SK-N-SH (cell line): Measurements from ENCODE around the gene SYNPO2. TPM values are rescaled to one million over a fixed set of nuclear protein-coding genes. Genes with fewer than 3 reads are reported as not detected.

Experiments
- CTCF ChIA-PET: fragments of 300-600, 350-600 bp; formaldehyde crosslinking; extraction: SDS; loops from one replicate; lab custom pipeline; 2021; lab: Yijun Ruan, JAX
- POLR2A ChIA-PET: fragments of 350-600 bp; sonication (Branson Sonifier 250); formaldehyde crosslinking; extraction: SDS; loops from one replicate; lab custom pipeline; 2020; ENCODE audit warnings: antibody characterized with exemption, inconsistent platforms; lab: Yijun Ruan, JAX
- DNase-seq: peaks from one replicate; pipeline ENCODE4 v3.0.0; 2012
- H2AFZ ChIP-seq: fragments of 200-600 bp; sonication (generic); 2 replicates; pipeline ENCODE4 v1.8.1; 2016; ENCODE audit warnings: antibody characterized with exemption, mild to moderate bottlenecking, low read depth
- H3F3A ChIP-seq: fragments of 200-600 bp; sonication (generic); replicated peaks from 2 replicates; pipeline ENCODE3; 2016; ENCODE audit warnings: antibody characterized with exemption, mild to moderate bottlenecking; ENCODE audit not compliant: insufficient read depth
- H3K27ac ChIP-seq, 2 experiments: fragments of 200-500 bp in 1 of 2; fragments of 200-600 bp in 1 of 2; sonication (Bioruptor generic) in 1 of 2; sonication (generic), shearing (Covaris generic) in 1 of 2; 2 replicates each; pipeline versions ENCODE4 v1.5.1 to v1.6.1; 2014 to 2016; ENCODE audit warnings: low read depth in 2 of 2, inconsistent platforms in 1 of 2, low read length in 1 of 2, mild to moderate bottlenecking in 1 of 2, mixed read lengths in 1 of 2
- H3K27me3 ChIP-seq: fragments of 200-600 bp; sonication (generic), shearing (Covaris generic); 2 replicates; pipeline ENCODE4 v1.6.1; 2016; ENCODE audit warnings: mixed run types; ENCODE audit not compliant: insufficient read depth
- H3K36me3 ChIP-seq, 2 experiments: fragments of 200-500 bp in 1 of 2; fragments of 200-600 bp in 1 of 2; sonication (Bioruptor generic) in 1 of 2; sonication (generic) in 1 of 2; replicated peaks in 1 of 2; 2 replicates each; pipeline versions ENCODE3 to v1.5.1; 2014 to 2016; ENCODE audit warnings: low read length in 1 of 2, mild to moderate bottlenecking in 1 of 2; ENCODE audit not compliant: insufficient read depth in 2 of 2, control insufficient read depth in 1 of 2
- H3K4me1 ChIP-seq, 2 experiments: fragments of 200-500 bp in 1 of 2; fragments of 200-600 bp in 1 of 2; sonication (Bioruptor generic) in 1 of 2; sonication (generic), shearing (Covaris generic) in 1 of 2; 2 replicates each; pipeline versions ENCODE4 v1.5.1 to v1.6.1; 2014 to 2016; ENCODE audit warnings: low read depth in 1 of 2, low read length in 1 of 2, mixed run types in 1 of 2; ENCODE audit not compliant: insufficient read depth in 2 of 2, control insufficient read depth in 1 of 2
- H3K4me2 ChIP-seq: fragments of 200-600 bp; sonication (generic), shearing (Covaris generic); 2 replicates; pipeline ENCODE4 v1.6.1; 2017; ENCODE audit warnings: mixed run types
- H3K4me3 ChIP-seq, 2 experiments: fragments of 200-500 bp in 1 of 2; fragments of 200-600 bp in 1 of 2; sonication (Bioruptor generic) in 1 of 2; sonication (generic), shearing (Covaris generic) in 1 of 2; 2 replicates each; pipeline versions ENCODE4 v1.5.1 to v1.8.1; 2014 to 2016; ENCODE audit warnings: low read depth in 2 of 2, inconsistent platforms in 1 of 2, low read length in 1 of 2, mild to moderate bottlenecking in 1 of 2, mixed read lengths in 1 of 2, moderate library complexity in 1 of 2
- H3K79me2 ChIP-seq: fragments of 200-600 bp; sonication (generic); 2 replicates; pipeline ENCODE4 v1.8.1; 2017; ENCODE audit warnings: mild to moderate bottlenecking; ENCODE audit not compliant: insufficient read depth
- H3K9ac ChIP-seq: fragments of 200-600 bp; sonication (generic); 2 replicates; pipeline ENCODE4 v1.6.1; 2017; ENCODE audit warnings: mixed run types
- H3K9me2 ChIP-seq: fragments of 200-600 bp; sonication (generic); 2 replicates; pipeline ENCODE4 v1.6.1; 2017; ENCODE audit warnings: mixed run types
- H3K9me3 ChIP-seq: fragments of 200-600 bp; sonication (generic); 2 replicates; pipeline ENCODE4 v1.6.1; 2017; ENCODE audit warnings: mixed run types, mild to moderate bottlenecking, moderate library complexity
- H4K20me1 ChIP-seq: fragments of 200-600 bp; sonication (generic); 2 replicates; pipeline ENCODE4 v1.6.1; 2017; ENCODE audit warnings: mild to moderate bottlenecking, mixed run types; ENCODE audit not compliant: insufficient read depth
- CHD2 ChIP-seq: fragments of 150-350 bp; IDR thresholded peaks from 2 replicates; pipeline ENCODE4 v1.6.1; 2018; ENCODE audit warnings: low read length; ENCODE audit not compliant: partially characterized antibody
- CTCF ChIP-seq: fragments of 200-600 bp; sonication (generic); IDR thresholded peaks from 2 replicates; pipeline ENCODE4 v1.6.1; 2017; ENCODE audit warnings: antibody characterized with exemption, mild to moderate bottlenecking, moderate library complexity
- ELF1 ChIP-seq: IDR thresholded peaks from 2 replicates; pipeline ENCODE4 v1.4.0; 2012
- EP300 ChIP-seq, 2 experiments: IDR thresholded peaks; 2 replicates each; pipeline versions ENCODE4 v1.4.0 to v1.6.1; 2012; ENCODE audit warnings: borderline replicate concordance in 1 of 2, low read depth in 1 of 2, low read length in 1 of 2
- EZH2phosphoT487 ChIP-seq: fragments of 200-600 bp; sonication (generic); IDR thresholded peaks from 2 replicates; pipeline ENCODE4 v1.6.1; 2017; ENCODE audit warnings: low read depth, mixed run types, mild to moderate bottlenecking, antibody characterized with exemption, moderate library complexity, borderline replicate concordance
- FOSL2 ChIP-seq: IDR thresholded peaks from 2 replicates; pipeline ENCODE4 v1.4.0; 2012; ENCODE audit warnings: low read depth, mild to moderate bottlenecking, moderate library complexity, borderline replicate concordance
- FOXJ3 ChIP-seq: sonication (generic); formaldehyde crosslinking; IDR thresholded peaks from 2 replicates; pipeline ENCODE4 v1.5.1; 2020; ENCODE audit warnings: mild to moderate bottlenecking, missing genetic modification reagents
- FOXM1 ChIP-seq: IDR thresholded peaks from 2 replicates; pipeline ENCODE4 v1.4.0; 2012; ENCODE audit warnings: low read depth, mild to moderate bottlenecking
- GABPA ChIP-seq: IDR thresholded peaks from 2 replicates; pipeline ENCODE4 v1.4.0; 2012; ENCODE audit warnings: low read depth, mild to moderate bottlenecking
- GATA2 ChIP-seq: sonication (generic); formaldehyde crosslinking; IDR thresholded peaks from 2 replicates; pipeline ENCODE4 v1.5.0; 2020; ENCODE audit warnings: mild to moderate bottlenecking, missing genetic modification reagents
- IRF3 ChIP-seq: fragments of 150-350 bp; IDR thresholded peaks from 2 replicates; pipeline ENCODE4 v1.6.1; 2016; ENCODE audit warnings: mild to moderate bottlenecking, low read depth, low read length
- JUND ChIP-seq: IDR thresholded peaks from 2 replicates; pipeline ENCODE4 v1.4.0; 2012
- NFIC ChIP-seq: IDR thresholded peaks from 2 replicates; pipeline ENCODE4 v1.4.0; 2012; ENCODE audit warnings: borderline replicate concordance
- POLR2AphosphoS5 ChIP-seq: IDR thresholded peaks from 2 replicates; pipeline ENCODE4 v1.6.1; 2012; ENCODE audit warnings: low read depth, low read length
- RAD21 ChIP-seq: IDR thresholded peaks from 2 replicates; pipeline ENCODE4 v1.6.1; 2012; ENCODE audit warnings: mild to moderate bottlenecking, low read length
- RCOR1 ChIP-seq: fragments of 150-350 bp; IDR thresholded peaks from 2 replicates; pipeline ENCODE4 v1.6.1; 2017; ENCODE audit warnings: antibody characterized with exemption, low read length
- RFX5 ChIP-seq: IDR thresholded peaks from 2 replicates; pipeline ENCODE4 v1.6.1; 2012; ENCODE audit warnings: mild to moderate bottlenecking, improper control_type of control experiment, low read length
- SIN3A ChIP-seq: IDR thresholded peaks from 2 replicates; pipeline ENCODE4 v1.6.1; 2012; ENCODE audit warnings: low read depth, mild to moderate bottlenecking, low read length, moderate library complexity, borderline replicate concordance
- SMC3 ChIP-seq: IDR thresholded peaks from 2 replicates; pipeline ENCODE4 v1.6.1; 2012; ENCODE audit warnings: low read depth, low read length, improper control_type of control experiment
- TCF12 ChIP-seq: IDR thresholded peaks from 2 replicates; pipeline ENCODE4 v1.4.0; 2012
- TEAD4 ChIP-seq: IDR thresholded peaks from 2 replicates; pipeline ENCODE4 v1.4.0; 2012; ENCODE audit warnings: mild to moderate bottlenecking, borderline replicate concordance; ENCODE audit not compliant: insufficient read depth
- YY1 ChIP-seq: IDR thresholded peaks from 2 replicates; pipeline ENCODE4 v1.4.0; 2012; ENCODE audit warnings: low read depth, mild to moderate bottlenecking
- WGBS: methylation state at CpG from one replicate; pipeline ENCODE4 v1.1.6; 2017; ENCODE audit warnings: low lambda C conversion rate; 5-methylcytosine and 5-hydroxymethylcytosine counted together
- polyA plus RNA-seq, 3 experiments: library from polyadenylated mRNA; depleted of rRNA; stranded (reverse); fragments of >200 nt; gene quantifications; 2 replicates each; pipeline ENCODE4 v1.2.3, GENCODE V29; 2012
- TF ChIP-seq, protein P1 (sequence below): IDR thresholded peaks from 2 replicates; pipeline ENCODE4; 2012

The SYNPO2 gene
- polyA plus RNA-seq, 1 of the 3 experiments (the other 2 are of a cell fraction) = 7.2 TPM

DNA sequence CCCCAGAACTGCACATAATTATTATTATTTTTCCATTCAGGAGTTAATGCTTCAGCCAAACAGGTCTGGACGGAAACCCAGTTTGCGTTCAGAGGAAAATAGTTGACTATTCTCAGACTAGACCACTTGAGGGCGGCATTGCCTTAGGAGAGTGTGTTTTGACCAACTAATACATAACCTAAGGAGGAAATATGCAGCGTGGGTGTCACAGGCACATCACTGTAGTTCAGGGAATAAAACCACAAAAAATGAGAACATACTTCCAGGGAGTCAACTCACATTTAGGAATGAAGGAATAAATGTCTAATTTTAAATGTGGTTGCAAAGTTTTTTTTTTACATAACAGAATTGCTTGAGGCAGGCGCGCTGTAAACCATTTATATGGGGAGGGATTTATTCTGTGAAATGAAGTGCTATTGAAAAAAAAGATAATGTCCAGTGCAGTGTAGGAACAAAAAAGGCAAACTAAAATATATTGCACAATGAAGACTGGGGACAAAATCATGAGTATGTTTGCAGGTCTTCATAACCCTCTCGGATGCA lies 93.3 kb downstream of the SYNPO2 start (continued):
- TF ChIP-seq YY1 = no peak
- no peak for TF ChIP-seq ELF1
- TF ChIP-seq CHD2 = peak; percentile 50
- TF ChIP-seq RCOR1 = peak; percentile 24; the same call in 1 of the 2 replicates

DNA sequence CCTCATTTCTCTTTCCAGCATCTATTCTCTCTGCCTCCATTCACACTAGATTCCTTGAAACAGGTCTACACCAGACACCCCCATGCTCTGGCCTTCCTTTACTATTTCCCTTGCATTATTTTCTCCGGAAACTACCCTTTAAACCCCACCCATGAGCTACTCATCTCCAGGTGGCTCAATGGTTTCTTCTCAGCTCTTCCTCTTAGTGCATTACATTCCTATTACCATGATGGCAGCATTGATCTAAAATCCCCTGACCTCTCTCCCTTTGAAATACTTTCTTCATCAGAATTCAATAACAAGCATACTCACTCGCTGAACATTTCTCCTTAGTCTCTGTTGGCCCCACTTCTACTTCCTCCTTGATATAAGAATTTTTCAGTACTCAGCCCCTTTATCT lies 94.6 kb downstream of the SYNPO2 start:
- POLR2A ChIA-PET = no interaction called here
- 82% methylated on average over 2 of the region's 2 CpGs for WGBS

GRCh38 chr4:118983831-118984230 lies 95.2 kb downstream of the SYNPO2 start:
- H3K9me2 ChIP-seq = no peaks in the 10 kb centered on the region
- H3K27me3 ChIP-seq = no peaks in the 10 kb centered on the region
- H4K20me1 ChIP-seq = no peaks in the 10 kb centered on the region
- CTCF ChIA-PET = interaction anchor here (1.0 to 6.3 kb wide), 5 partner anchors 9 to 325 kb away, joined by 3 to 67 read pairs (median 3); no protein-coding TSS in a partner anchor
- H3K79me2 ChIP-seq = no peaks in the 10 kb centered on the region
- TF ChIP-seq GABPA = no peak
- no peak for TF ChIP-seq GATA2 (CRISPR knock-in tag)
- TF ChIP-seq EP300 (IDR thresholded peaks at IDR 0.05; ENCODE audit: borderline replicate concordance in 1 of 2, low read depth in 1 of 2, low read length in 1 of 2) = no peak
- no peak for TF ChIP-seq POLR2AphosphoS5
- no peak for TF ChIP-seq JUND
- TF ChIP-seq FOXM1 = no peak
- TF ChIP-seq IRF3 = no peak
- TF ChIP-seq NFIC = no peak
- TF ChIP-seq RFX5 = no peak
- no peak for TF ChIP-seq ELF1
- no peak for TF ChIP-seq CTCF
- no peak for TF ChIP-seq RCOR1
- no peak for TF ChIP-seq FOXJ3
- no peak for TF ChIP-seq SIN3A
- no peak for TF ChIP-seq SMC3
- no peak for TF ChIP-seq TEAD4
- TF ChIP-seq RAD21 = no peak
- no peak for TF ChIP-seq EZH2phosphoT487
- peaks cover 9% of the 10 kb centered on the region in 2 experiments for H3K4me1 ChIP-seq
- 86% methylated on average over 1 of the region's 1 CpG for WGBS
- no peak overlapping the region for H3K4me2 ChIP-seq
- no peak overlapping the region for H2AFZ ChIP-seq
- no peaks in the 10 kb centered on the region for H3K9me3 ChIP-seq
- peaks cover 0 to 7% of the 10 kb centered on the region in 2 experiments for H3K36me3 ChIP-seq
- H3F3A ChIP-seq = peaks cover 6% of the 10 kb centered on the region
- no peak for DNase-seq
- no peak overlapping the region for H3K9ac ChIP-seq
- POLR2A ChIA-PET = no interaction called here
- H3K4me3 ChIP-seq = no peak overlapping the region
- H3K27ac ChIP-seq = no peak overlapping the region

More for the DNA sequence above, 94.6 kb downstream of the SYNPO2 start:
- no peak for DNase-seq
- Histone ChIP-seq H3K4me1 (peaks cover 5 to 9% of the 10 kb centered on the region in 2 experiments), H3K27me3 (no peaks in the 10 kb centered on the region), H3K27ac (no peak overlapping the region), H3K9ac (no peak overlapping the region), H4K20me1 (no peaks in the 10 kb centered on the region), H2AFZ (no peak overlapping the region), H3K4me2 (no peak overlapping the region), H3K36me3 (peaks cover 0 to 4% of the 10 kb centered on the region in 2 experiments), H3K79me2 (no peaks in the 10 kb centered on the region), H3F3A (peaks cover under 1% of the 10 kb centered on the region), H3K9me2 (no peaks in the 10 kb centered on the region), H3K9me3 (no peaks in the 10 kb centered on the region), H3K4me3 (no peak overlapping the region)
- TF ChIP-seq RCOR1 (no peak), TCF12 (no peak), TEAD4 (no peak), YY1 (no peak), FOSL2 (no peak), GABPA (no peak)
- TF ChIP-seq, protein P1, sequence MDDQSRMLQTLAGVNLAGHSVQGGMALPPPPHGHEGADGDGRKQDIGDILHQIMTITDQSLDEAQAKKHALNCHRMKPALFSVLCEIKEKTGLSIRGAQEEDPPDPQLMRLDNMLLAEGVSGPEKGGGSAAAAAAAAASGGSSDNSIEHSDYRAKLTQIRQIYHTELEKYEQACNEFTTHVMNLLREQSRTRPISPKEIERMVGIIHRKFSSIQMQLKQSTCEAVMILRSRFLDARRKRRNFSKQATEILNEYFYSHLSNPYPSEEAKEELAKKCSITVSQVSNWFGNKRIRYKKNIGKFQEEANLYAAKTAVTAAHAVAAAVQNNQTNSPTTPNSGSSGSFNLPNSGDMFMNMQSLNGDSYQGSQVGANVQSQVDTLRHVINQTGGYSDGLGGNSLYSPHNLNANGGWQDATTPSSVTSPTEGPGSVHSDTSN = no peak
- CTCF ChIA-PET = interaction anchor here (1.0 to 6.3 kb wide), 9 partner anchors 10 to 325 kb away, joined by 3 to 67 read pairs (median 3); no protein-coding TSS in a partner anchor
